ENCODE data around the gene CEP70. TPM values are rescaled to one million over a fixed set of nuclear protein-coding genes. Genes with fewer than 3 reads are reported as not detected.

CEP70 gene
- total RNA-seq, 1 experiment from 2014 or later = 25.6 TPM

DNA sequence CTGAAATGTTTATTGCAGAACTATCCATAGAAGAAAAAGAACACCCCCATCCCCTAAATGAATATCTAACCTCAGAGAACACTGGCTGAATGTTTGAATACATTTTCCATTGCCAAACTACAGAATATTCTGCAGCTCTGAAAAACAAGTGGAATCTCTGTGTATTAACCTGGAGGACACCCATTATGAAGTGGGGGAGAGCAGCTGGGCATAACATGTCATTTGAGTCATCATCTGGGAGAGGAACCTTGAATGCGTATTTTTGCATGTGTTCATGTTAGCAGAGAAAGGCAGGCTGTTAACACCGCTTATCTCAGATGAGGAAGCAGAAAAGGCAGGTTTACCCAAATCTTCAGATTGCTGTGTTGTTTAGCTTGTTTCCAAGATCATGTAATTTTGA lies 128.1 kb downstream of the CEP70 start:
- CTCF ChIA-PET = no interaction called here
- no peak for TF ChIP-seq EZH2 (IDR thresholded peaks at IDR 0.05; ENCODE audit: borderline replicate concordance, low read depth, low read length, poor library complexity, severe bottlenecking)
- TF ChIP-seq, protein P1, sequence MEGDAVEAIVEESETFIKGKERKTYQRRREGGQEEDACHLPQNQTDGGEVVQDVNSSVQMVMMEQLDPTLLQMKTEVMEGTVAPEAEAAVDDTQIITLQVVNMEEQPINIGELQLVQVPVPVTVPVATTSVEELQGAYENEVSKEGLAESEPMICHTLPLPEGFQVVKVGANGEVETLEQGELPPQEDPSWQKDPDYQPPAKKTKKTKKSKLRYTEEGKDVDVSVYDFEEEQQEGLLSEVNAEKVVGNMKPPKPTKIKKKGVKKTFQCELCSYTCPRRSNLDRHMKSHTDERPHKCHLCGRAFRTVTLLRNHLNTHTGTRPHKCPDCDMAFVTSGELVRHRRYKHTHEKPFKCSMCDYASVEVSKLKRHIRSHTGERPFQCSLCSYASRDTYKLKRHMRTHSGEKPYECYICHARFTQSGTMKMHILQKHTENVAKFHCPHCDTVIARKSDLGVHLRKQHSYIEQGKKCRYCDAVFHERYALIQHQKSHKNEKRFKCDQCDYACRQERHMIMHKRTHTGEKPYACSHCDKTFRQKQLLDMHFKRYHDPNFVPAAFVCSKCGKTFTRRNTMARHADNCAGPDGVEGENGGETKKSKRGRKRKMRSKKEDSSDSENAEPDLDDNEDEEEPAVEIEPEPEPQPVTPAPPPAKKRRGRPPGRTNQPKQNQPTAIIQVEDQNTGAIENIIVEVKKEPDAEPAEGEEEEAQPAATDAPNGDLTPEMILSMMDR (conservative IDR thresholded peaks at IDR 0.05; ENCODE audit: low read depth, low read length) = no peak
- no peak for DNase-seq (ENCODE audit: low spot score)
- H3K4me3 ChIP-seq (ENCODE audit: low read depth, low read length, poor library complexity, severe bottlenecking) = no peak overlapping the region
- no TSS peak for BruUV-seq (replicated peaks)
- no peaks in the 10 kb centered on the region for H3K4me1 ChIP-seq (ENCODE audit: insufficient read depth, low read length, poor library complexity, severe bottlenecking)
- H3K9me3 ChIP-seq (ENCODE audit: low read depth, low read length, poor library complexity, severe bottlenecking) = no peaks in the 10 kb centered on the region
- H3K36me3 ChIP-seq (ENCODE audit: insufficient read depth, low read length, poor library complexity, severe bottlenecking) = no peaks in the 10 kb centered on the region
- intact Hi-C loops (cut with micrococcal nuclease; ENCODE audit: unreplicated experiment) = no loop called here
- H3K27ac ChIP-seq (ENCODE audit: low read depth, low read length, poor library complexity, severe bottlenecking) = no peak overlapping the region
- no peaks in the 10 kb centered on the region for H3K27me3 ChIP-seq (replicated peaks; ENCODE audit: insufficient read depth, low read depth, low read length, poor library complexity)
- POLR2A ChIA-PET (ENCODE audit: low non-redundant PET) = no interaction called here

- H3K27ac ChIP-seq (ENCODE audit: low read depth, low read length, poor library complexity, severe bottlenecking) = no peak overlapping the region
- H3K27me3 ChIP-seq (replicated peaks; ENCODE audit: insufficient read depth, low read depth, low read length, poor library complexity) = no peaks in the 10 kb centered on the region
- no TSS peak for BruUV-seq (replicated peaks)
- H3K9me3 ChIP-seq (ENCODE audit: low read depth, low read length, poor library complexity, severe bottlenecking) = no peaks in the 10 kb centered on the region
- H3K4me3 ChIP-seq (ENCODE audit: low read depth, low read length, poor library complexity, severe bottlenecking) = no peak overlapping the region
- intact Hi-C loops (cut with micrococcal nuclease; ENCODE audit: unreplicated experiment) = no loop called here
- H3K36me3 ChIP-seq (ENCODE audit: insufficient read depth, low read length, poor library complexity, severe bottlenecking) = no peaks in the 10 kb centered on the region
- CTCF ChIA-PET = no interaction called here
- no peak for TF ChIP-seq EZH2 (IDR thresholded peaks at IDR 0.05; ENCODE audit: borderline replicate concordance, low read depth, low read length, poor library complexity, severe bottlenecking)
- TF ChIP-seq, protein P1 (conservative IDR thresholded peaks at IDR 0.05; ENCODE audit: low read depth, low read length) = no peak
- no peaks in the 10 kb centered on the region for H3K4me1 ChIP-seq (ENCODE audit: insufficient read depth, low read length, poor library complexity, severe bottlenecking)
- DNase-seq (ENCODE audit: low spot score) = no peak
- POLR2A ChIA-PET (ENCODE audit: low non-redundant PET) = no interaction called here
Observed at GRCh38 chr3:138465451-138465850, 128.6 kb downstream of the CEP70 start.

GRCh38 chr3:138464491-138464860 lies 129.6 kb downstream of the CEP70 start:
- no peak overlapping the region for H3K27ac ChIP-seq (ENCODE audit: low read depth, low read length, poor library complexity, severe bottlenecking)
- intact Hi-C loops (cut with micrococcal nuclease; ENCODE audit: unreplicated experiment) = no loop called here
- no peaks in the 10 kb centered on the region for H3K4me1 ChIP-seq (ENCODE audit: insufficient read depth, low read length, poor library complexity, severe bottlenecking)
- H3K36me3 ChIP-seq (ENCODE audit: insufficient read depth, low read length, poor library complexity, severe bottlenecking) = no peaks in the 10 kb centered on the region
- no TSS peak for BruUV-seq (replicated peaks)
- no peak for TF ChIP-seq EZH2 (IDR thresholded peaks at IDR 0.05; ENCODE audit: borderline replicate concordance, low read depth, low read length, poor library complexity, severe bottlenecking)
- TF ChIP-seq, protein P1 (conservative IDR thresholded peaks at IDR 0.05; ENCODE audit: low read depth, low read length) = no peak
- no peaks in the 10 kb centered on the region for H3K9me3 ChIP-seq (ENCODE audit: low read depth, low read length, poor library complexity, severe bottlenecking)
- H3K27me3 ChIP-seq (replicated peaks; ENCODE audit: insufficient read depth, low read depth, low read length, poor library complexity) = no peaks in the 10 kb centered on the region
- no peak for DNase-seq (ENCODE audit: low spot score)
- H3K4me3 ChIP-seq (ENCODE audit: low read depth, low read length, poor library complexity, severe bottlenecking) = no peak overlapping the region
- CTCF ChIA-PET = no interaction called here
- POLR2A ChIA-PET (ENCODE audit: low non-redundant PET) = no interaction called here
